Hypothalamus (tissue), 51 donors: Measurements from ENCODE around the gene ACAN.

Experiments
- DNase-seq, 51 donors: peaks; one replicate each; lab custom pipeline; 2025; lab: John Stamatoyannopoulos, UW

Gene ACAN

DNA sequence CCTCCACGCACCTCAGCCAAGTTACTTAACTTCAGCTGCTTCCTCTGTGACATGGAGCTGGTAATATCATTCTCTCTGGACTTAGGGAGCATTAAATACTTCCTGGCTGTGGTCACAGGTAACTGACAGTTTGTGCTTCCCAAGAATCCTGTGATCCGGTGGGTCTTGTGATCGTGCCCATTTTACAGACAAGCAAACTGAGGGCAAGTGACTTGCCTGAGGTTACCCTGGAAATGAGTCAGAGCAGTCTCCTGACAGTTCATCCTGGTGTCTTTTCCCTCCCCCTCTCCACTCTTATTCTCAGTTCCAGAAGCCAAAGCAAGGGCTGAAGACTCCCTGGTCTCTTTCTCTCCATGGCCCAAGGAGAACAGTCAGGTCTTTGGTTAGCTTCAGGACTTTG lies 35.9 kb downstream of the ACAN start:
- no peak for DNase-seq

DNA sequence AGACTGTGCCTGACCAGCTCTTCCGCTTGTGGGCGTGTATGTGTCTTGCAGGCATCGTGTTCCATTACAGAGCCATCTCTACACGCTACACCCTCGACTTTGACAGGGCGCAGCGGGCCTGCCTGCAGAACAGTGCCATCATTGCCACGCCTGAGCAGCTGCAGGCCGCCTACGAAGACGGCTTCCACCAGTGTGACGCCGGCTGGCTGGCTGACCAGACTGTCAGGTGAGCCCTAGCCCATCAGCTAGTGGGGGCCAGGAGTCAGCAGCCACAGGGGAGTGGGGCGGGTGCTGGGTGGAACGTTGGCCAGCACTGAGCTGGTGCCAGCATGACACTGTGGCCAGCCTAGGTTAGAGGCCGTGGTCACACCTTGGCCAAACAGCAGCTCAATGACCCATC lies 36.7 kb downstream of the ACAN start:
- DNase-seq, result no peak

DNA sequence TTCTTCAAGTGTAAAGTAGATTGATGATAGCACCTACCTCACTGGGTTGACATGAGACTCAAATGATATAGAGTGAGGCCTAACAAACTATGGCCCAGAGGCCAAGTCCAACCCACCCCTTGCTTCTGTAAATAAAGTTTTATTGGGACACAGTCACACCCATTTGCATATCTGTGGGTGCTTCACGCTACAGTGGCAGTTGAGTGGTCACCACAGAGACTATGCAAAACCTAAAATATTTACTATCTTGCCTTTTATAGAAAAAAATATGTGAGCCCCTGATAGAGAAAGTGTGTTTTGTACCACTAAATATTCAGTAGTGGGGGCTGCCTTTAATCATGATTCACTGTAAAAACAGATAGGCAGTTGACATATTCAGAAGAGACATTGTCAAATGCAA lies 38.0 kb downstream of the ACAN start:
- no peak for DNase-seq

DNA sequence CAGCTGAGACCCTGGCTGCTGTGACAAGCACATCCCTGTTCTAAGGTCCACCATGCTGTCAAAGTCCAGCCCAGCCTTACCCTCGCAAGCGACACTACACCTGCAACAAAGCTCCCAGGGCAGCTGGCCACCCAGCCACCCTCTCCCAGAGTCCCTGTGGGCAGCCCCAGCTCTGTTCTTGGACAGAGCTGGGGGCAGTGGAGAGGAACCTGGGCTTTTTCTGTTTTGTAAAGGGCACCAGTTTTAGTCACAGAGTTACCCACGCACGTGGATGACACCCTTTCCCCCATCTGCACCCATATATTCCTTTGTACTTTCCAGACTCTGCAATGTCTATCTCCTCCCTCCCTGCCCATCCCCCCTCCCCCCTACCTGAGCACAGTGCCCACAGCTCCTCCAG lies 38.9 kb downstream of the ACAN start:
- no peak for DNase-seq

- DNase-seq, result no peak
Observed at GRCh38 chr15:88843334-88843733, 40.1 kb downstream of the ACAN start.

DNA sequence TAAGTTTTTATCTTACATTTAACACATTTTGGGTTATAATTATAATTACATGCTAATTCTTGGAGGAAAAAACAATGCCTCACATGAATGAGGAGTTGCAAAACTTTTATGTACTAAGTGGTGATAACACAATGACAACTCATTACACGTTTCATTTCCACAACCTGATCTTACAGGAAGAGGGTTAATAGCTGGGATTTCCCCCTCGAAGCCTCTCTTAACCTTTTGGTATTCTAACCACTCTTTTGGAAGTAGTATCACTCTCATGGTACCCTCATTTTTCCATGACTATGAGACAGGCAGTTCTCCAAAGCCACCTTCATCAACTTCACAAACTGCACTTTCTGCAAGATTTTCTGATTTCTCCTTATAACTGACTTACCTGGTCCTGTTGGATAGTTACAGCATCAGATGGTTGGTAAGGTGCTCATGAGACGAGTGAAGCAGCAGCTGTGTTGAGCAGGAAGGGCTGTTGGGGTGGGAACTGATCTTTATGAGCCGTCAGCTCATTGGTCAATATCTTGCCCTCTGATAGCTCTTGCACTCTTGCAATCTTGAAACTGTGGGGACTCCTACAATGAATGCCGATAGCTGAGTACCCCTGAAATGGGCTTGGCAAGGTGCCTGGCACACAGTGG lies 41.6 kb downstream of the ACAN start:
- no peak for DNase-seq

GRCh38 chr15:88845616-88846015 lies 42.4 kb downstream of the ACAN start:
- no peak for DNase-seq

- DNase-seq, result no peak
Observed at GRCh38 chr15:88847144-88847543, 43.9 kb downstream of the ACAN start.

- no peak for DNase-seq
Observed at GRCh38 chr15:88848203-88848602, 45.0 kb downstream of the ACAN start.

GRCh38 chr15:88849376-88850072 lies 46.3 kb downstream of the ACAN start:
- no peak for DNase-seq

DNA sequence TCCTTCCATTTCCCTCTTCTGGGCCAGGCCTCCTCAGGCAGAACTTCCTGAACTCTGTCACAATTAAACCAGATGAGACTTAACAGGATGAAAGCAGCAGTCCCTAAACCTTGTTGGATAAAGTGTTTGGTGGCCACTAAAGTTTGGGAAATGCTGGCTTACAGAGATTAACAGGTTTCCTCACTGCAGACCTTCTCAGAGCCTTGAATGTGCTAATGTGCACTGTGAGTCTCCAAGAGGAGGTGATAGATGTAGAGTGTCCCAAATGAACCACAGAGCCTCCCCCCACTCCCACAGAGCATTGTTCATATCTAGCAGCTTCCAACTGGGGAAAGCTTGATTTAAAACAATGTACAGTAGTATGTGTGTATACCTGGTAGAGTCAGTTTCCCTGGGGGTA lies 49.2 kb downstream of the ACAN start:
- DNase-seq, result no peak

DNA sequence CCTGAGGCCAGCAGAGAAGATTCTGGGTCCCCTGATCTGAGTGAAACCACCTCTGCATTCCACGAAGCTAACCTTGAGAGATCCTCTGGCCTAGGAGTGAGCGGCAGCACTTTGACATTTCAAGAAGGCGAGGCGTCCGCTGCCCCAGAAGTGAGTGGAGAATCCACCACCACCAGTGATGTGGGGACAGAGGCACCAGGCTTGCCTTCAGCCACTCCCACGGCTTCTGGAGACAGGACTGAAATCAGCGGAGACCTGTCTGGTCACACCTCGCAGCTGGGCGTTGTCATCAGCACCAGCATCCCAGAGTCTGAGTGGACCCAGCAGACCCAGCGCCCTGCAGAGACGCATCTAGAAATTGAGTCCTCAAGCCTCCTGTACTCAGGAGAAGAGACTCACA lies 55.7 kb downstream of the ACAN start:
- DNase-seq, result no peak

GRCh38 chr15:88859550-88859949 lies 56.3 kb downstream of the ACAN start:
- DNase-seq, result no peak

DNA sequence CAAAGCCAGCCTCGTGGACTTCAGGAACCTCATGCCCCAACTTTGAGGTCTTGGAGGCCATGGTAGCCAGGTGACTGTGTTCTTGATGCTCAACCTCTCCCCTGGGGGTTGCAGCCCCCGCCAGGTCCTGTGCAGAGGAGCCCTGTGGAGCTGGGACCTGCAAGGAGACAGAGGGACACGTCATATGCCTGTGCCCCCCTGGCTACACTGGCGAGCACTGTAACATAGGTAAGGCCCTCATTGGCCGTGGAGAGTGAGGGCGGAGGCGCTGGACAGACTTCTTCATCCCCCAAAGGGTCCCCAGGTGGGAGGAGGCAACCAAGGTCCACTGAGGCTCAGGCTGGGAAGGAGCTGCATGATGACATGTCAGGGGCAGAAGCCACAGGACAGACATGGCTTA lies 57.0 kb downstream of the ACAN start:
- DNase-seq, result no peak

DNA sequence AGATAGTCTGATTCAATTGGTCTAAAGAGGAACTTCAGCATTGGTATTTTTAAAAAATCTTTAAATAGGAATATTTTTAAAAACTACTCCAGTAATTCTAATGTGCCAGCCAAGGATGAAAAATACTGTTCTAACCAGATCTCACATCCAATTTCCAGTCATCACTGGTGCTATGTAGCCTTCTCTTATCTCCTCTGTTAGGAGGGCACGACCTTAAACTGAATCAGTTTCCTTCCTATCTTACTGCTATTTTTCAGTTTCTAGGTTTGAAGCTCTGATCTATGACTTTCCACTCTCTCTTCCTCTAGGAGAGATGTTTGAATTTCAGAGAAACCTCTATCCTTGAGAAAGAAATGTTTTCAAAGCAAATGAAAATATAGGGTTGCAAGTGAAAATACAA lies 60.2 kb downstream of the ACAN start:
- no peak for DNase-seq

- no peak for DNase-seq
Observed at GRCh38 chr15:88864861-88865497, 61.7 kb downstream of the ACAN start.

GRCh38 chr15:88865498-88866099 lies 62.4 kb downstream of the ACAN start:
- no peak for DNase-seq

DNA sequence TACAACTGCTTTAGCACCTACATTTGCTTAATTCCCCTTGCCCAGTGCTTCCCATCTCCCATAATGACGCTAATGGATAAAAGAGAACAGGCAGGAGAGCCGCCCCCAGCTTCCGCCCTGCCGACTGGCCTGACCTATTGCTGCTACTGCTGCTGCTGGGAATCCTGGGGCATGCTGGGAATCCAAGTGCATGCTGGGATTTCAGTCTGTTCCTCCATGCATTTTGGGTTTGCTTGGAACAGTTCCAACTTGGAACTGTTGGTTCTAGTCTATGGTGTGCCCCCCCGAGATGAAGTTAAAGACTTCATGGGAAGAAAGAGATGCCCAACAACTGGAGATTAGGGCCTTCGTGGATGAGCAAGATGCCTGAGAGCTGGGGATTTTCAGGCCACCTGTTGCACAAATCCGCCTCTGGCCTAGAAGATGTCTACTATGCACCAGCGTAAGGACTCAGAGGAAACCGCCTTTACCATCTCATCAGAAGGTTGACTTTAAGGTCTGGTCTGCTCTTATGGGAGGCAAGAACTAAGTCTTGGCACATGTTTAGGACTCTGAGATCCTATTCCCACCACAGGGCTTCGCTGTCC lies 63.2 kb downstream of the ACAN start:
- no peak for DNase-seq

DNA sequence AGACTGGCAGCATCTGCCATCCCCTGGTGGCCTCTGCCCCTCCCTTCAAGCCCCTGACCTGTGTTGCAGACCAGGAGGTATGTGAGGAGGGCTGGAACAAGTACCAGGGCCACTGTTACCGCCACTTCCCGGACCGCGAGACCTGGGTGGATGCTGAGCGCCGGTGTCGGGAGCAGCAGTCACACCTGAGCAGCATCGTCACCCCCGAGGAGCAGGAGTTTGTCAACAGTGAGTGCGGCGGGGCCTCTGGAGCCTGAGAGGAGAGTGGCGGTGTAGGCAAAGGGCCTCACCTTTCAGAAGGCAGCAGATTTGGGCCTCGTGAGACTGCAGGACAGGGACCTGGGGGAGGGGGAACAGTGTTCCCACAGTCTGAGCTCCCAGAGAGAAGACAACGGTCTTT lies 68.1 kb downstream of the ACAN start:
- DNase-seq, result no peak

- no peak for DNase-seq
Observed at GRCh38 chr15:88872106-88872505, 68.9 kb downstream of the ACAN start.

- no peak for DNase-seq
Observed at GRCh38 chr15:88872706-88873105, 69.5 kb downstream of the ACAN start.

DNA sequence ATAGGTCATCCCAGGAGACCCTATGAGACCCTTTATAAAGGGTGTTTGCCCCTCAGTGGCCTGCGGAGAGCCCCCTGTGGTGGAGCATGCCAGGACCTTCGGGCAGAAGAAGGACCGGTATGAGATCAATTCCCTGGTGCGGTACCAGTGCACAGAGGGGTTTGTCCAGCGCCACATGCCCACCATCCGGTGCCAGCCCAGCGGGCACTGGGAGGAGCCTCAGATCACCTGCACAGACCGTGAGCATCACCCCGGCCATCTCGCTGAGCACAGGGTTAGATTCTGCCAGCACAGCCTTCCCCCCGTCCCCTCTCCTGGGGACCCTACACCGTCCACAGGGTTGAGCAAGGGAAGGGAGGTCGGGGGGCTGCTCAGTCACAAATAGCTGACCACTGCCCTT lies 70.5 kb downstream of the ACAN start:
- no peak for DNase-seq
